ENCODE data around the gene TBRG1. TPM values are rescaled to one million over a fixed set of nuclear protein-coding genes. Genes with fewer than 3 reads are reported as not detected.
A peak's percentile ranks its signal among the peaks of the same experiment; 100 is the strongest.

TBRG1 gene
- total RNA-seq, 4 donors from 2014 or later: 20.8 to 42.3 (median 25.6) TPM

- ATAC-seq (no peak), DNase-seq (no peak)
- TF ChIP-seq POLR2A (IDR thresholded peaks at IDR 0.05) (no peak), CTCF (IDR thresholded peaks at IDR 0.05 in 4 of 5, conservative IDR thresholded peaks at IDR 0.05 in 1 of 5) (no peak)
- in situ Hi-C loops (cut with MboI; ENCODE audit: low sequenced_read_pairs in 4 of 4) (loop anchor here in 2 of 4 donors (10.0 kb wide), 2 partner anchors 101 to 171 kb away; partner anchors contain the start of gene ESAM (in 2 of the 2)), intact Hi-C loops (cut with DNase I; ENCODE audit: low total_unique reads) (no loop called here)
- Histone ChIP-seq H3K27ac (no peak overlapping the region), H3K4me3 (no peak overlapping the region), H3K4me1 (no peaks in the 10 kb centered on the region), H3K36me3 (peaks cover 0 to 18% of the 10 kb centered on the region in 2 donors), H3K27me3 (no peaks in the 10 kb centered on the region), H3K9me3 (no peaks in the 10 kb centered on the region)
Observed at GRCh38 chr11:124663861-124664260, 41.2 kb downstream of the TBRG1 start.

- in situ Hi-C loops (cut with MboI; ENCODE audit: low sequenced_read_pairs in 4 of 4): loop anchor here in 3 of 4 donors (5.0 to 10.0 kb wide), 3 partner anchors 95 to 167 kb away; partner anchors contain the start of gene ESAM (in 3 of the 3)
Observed at GRCh38 chr11:124667601-124668000, 44.9 kb downstream of the TBRG1 start.

GRCh38 chr11:124669193-124669592 is 46.5 kb downstream of the TBRG1 start:
- H3K4me1 ChIP-seq: peaks cover 5 to 11% of the 10 kb centered on the region in 2 donors
- TF ChIP-seq POLR2A (IDR thresholded peaks at IDR 0.05) (no peak), CTCF (IDR thresholded peaks at IDR 0.05 in 4 of 5, conservative IDR thresholded peaks at IDR 0.05 in 1 of 5) (peak; percentile 76 to 86 (median 85))
- intact Hi-C loops (cut with DNase I; ENCODE audit: low total_unique reads): loop anchor here (1.0 kb wide), 1 partner anchor 94 kb away; no protein-coding TSS in a partner anchor
- no peak overlapping the region for H3K4me3 ChIP-seq
- DNase-seq (peak; percentile 6 to 14), ATAC-seq (peak; percentile 44 to 55)
- H3K36me3 ChIP-seq: peaks cover 0 to 18% of the 10 kb centered on the region in 2 donors
- in situ Hi-C loops (cut with MboI; ENCODE audit: low sequenced_read_pairs in 4 of 4): loop anchor here in 3 of 4 donors (5.0 to 10.0 kb wide), 3 partner anchors 93 to 166 kb away; partner anchors contain the start of gene ESAM (in 3 of the 3)
- H3K27me3 ChIP-seq: no peaks in the 10 kb centered on the region
- H3K9me3 ChIP-seq: no peaks in the 10 kb centered on the region
- no peak overlapping the region for H3K27ac ChIP-seq

More at GRCh38 chr11:124667601-124668000, 44.9 kb downstream of the TBRG1 start:
- no peak for ATAC-seq
- H3K4me1 ChIP-seq: peaks cover under 1 to 1% of the 10 kb centered on the region in 2 donors
- H3K27me3 ChIP-seq: no peaks in the 10 kb centered on the region
- no peak overlapping the region for H3K4me3 ChIP-seq
- no peak for TF ChIP-seq POLR2A (IDR thresholded peaks at IDR 0.05)
- no peak for TF ChIP-seq CTCF (IDR thresholded peaks at IDR 0.05 in 4 of 5, conservative IDR thresholded peaks at IDR 0.05 in 1 of 5)
- DNase-seq: no peak
- H3K27ac ChIP-seq: no peak overlapping the region
- no peaks in the 10 kb centered on the region for H3K9me3 ChIP-seq
- intact Hi-C loops (cut with DNase I; ENCODE audit: low total_unique reads): no loop called here
- H3K36me3 ChIP-seq: peaks cover 0 to 18% of the 10 kb centered on the region in 2 donors

- no peak overlapping the region for H3K4me3 ChIP-seq
- no peak for TF ChIP-seq POLR2A (IDR thresholded peaks at IDR 0.05)
- no peak for TF ChIP-seq CTCF (IDR thresholded peaks at IDR 0.05 in 4 of 5, conservative IDR thresholded peaks at IDR 0.05 in 1 of 5)
- peaks cover 0 to 13% of the 10 kb centered on the region in 2 donors for H3K36me3 ChIP-seq
- in situ Hi-C loops (cut with MboI; ENCODE audit: low sequenced_read_pairs in 4 of 4) (loop anchor here in 3 of 4 donors (5.0 to 10.0 kb wide), 3 partner anchors 92 to 167 kb away; partner anchors contain the start of gene ESAM (in 1 of the 3)), intact Hi-C loops (cut with DNase I; ENCODE audit: low total_unique reads) (loop anchor here (5.0 to 10.0 kb wide), 4 partner anchors 48 to 924 kb away; partner anchors contain the start of genes CCDC15, STT3A and TBRG1)
- peaks cover 11 to 17% of the 10 kb centered on the region in 2 donors for H3K4me1 ChIP-seq
- ATAC-seq: no peak
- DNase-seq: no peak
- no peak overlapping the region for H3K27ac ChIP-seq
- H3K9me3 ChIP-seq: no peaks in the 10 kb centered on the region
- no peaks in the 10 kb centered on the region for H3K27me3 ChIP-seq
Observed at GRCh38 chr11:124670732-124671131, 48.1 kb downstream of the TBRG1 start.

Measured in gastrocnemius medialis (tissue), 4 donors.